PC-9 (cell line): ENCODE data around the gene ERBB4.

Experiments
- CTCF ChIP-seq: fragments of 200-600 bp; sonication (generic); conservative IDR thresholded peaks from 2 replicates; pipeline ENCODE4 v1.6.1; 2017; ENCODE audit warnings: mixed run types, antibody characterized with exemption, mild to moderate bottlenecking, moderate library complexity
- EZH2 ChIP-seq: fragments of 200-600 bp; sonication (generic); IDR thresholded peaks from 2 replicates; pipeline ENCODE4 v1.8.0; 2017; ENCODE audit warnings: antibody characterized with exemption, low read depth

GRCh38 chr2:211846714-211847113 lies 691.9 kb downstream of the ERBB4 start:
- TF ChIP-seq EZH2 (no peak), CTCF (no peak)
